DND-41 (cell line): Measurements from ENCODE around the gene ACTL8.
A peak's percentile ranks its signal among the peaks of the same experiment; 100 is the strongest.

Experiments
- EZH2 ChIP-seq: IDR thresholded peaks from 3 replicates; pipeline ENCODE4 v1.6.1; 2012; ENCODE audit warnings: borderline replicate concordance, low read depth, mild to moderate bottlenecking, moderate library complexity, low read length, inconsistent platforms; ENCODE audit not compliant: severe bottlenecking
- TF ChIP-seq, protein P1 (sequence below): IDR thresholded peaks from 2 replicates; pipeline ENCODE4 v1.5.1; 2012; ENCODE audit warnings: borderline replicate concordance, low read length, moderate library complexity, mild to moderate bottlenecking; ENCODE audit not compliant: poor library complexity, severe bottlenecking; ENCODE audit errors: extremely low read depth

DNA sequence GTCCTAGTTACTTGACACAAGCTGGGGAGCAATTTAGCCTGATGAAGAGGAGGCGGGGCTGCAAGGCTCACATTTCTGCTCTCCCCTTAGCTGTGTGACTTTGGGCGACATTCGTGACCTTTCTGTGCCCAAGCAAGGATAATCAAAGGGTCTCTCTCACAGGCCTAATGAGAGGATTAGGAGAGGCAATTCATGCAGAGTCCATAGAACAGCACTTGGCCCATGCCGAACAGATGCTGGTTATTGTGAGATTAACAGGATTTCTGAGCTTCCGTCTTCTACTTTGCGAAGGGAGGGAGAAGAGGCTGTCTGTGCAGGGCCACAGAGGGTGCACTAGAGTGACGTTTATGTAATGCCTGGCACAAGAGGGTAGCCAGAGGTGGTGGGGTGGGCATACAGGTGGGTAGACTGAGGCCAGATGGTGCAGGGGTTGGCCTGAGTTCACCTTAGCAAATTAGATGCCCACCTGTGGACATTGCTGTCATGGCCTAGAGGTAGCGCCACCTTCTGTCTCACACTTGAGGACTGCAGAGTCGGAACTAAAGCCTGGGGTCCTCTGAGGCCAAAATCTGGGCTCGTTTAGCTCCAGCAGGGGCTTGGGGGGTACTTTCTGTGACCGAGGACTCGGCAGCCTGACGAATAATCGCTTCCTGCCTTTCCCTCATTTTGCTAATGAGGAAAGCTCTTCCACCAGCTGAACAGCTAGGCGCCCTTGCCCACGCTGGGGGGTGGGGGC, 18.6 kb downstream of the ACTL8 start:
- no peak for TF ChIP-seq EZH2
- TF ChIP-seq, protein P1, sequence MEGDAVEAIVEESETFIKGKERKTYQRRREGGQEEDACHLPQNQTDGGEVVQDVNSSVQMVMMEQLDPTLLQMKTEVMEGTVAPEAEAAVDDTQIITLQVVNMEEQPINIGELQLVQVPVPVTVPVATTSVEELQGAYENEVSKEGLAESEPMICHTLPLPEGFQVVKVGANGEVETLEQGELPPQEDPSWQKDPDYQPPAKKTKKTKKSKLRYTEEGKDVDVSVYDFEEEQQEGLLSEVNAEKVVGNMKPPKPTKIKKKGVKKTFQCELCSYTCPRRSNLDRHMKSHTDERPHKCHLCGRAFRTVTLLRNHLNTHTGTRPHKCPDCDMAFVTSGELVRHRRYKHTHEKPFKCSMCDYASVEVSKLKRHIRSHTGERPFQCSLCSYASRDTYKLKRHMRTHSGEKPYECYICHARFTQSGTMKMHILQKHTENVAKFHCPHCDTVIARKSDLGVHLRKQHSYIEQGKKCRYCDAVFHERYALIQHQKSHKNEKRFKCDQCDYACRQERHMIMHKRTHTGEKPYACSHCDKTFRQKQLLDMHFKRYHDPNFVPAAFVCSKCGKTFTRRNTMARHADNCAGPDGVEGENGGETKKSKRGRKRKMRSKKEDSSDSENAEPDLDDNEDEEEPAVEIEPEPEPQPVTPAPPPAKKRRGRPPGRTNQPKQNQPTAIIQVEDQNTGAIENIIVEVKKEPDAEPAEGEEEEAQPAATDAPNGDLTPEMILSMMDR = peak; percentile 12
